Gastrocnemius medialis (tissue), 4 donors: ENCODE results near the gene TLR6.

Experiments
- POLR2A ChIP-seq, 2 donors: fragments of 450-650 bp; IDR thresholded peaks; one replicate each; pipeline ENCODE4 v1.6.1; 2017; ENCODE audit warnings: antibody characterized with exemption in 2 of 2, mild to moderate bottlenecking in 2 of 2, moderate library complexity in 2 of 2
- TF ChIP-seq, protein P1 (sequence below), 5 experiments: fragments of 450-650 bp in 3 of 5; fragments of 200-600 bp in 2 of 5; sonication (generic) in 2 of 5; IDR thresholded peaks in 4 of 5; conservative IDR thresholded peaks in 1 of 5; 1 replicate in 4 of 5; 2 replicates in 1 of 5; pipeline ENCODE4 v1.5.1; 2016 to 2019; ENCODE audit warnings: antibody characterized with exemption in 5 of 5, mild to moderate bottlenecking in 3 of 5, moderate library complexity in 3 of 5

DNA sequence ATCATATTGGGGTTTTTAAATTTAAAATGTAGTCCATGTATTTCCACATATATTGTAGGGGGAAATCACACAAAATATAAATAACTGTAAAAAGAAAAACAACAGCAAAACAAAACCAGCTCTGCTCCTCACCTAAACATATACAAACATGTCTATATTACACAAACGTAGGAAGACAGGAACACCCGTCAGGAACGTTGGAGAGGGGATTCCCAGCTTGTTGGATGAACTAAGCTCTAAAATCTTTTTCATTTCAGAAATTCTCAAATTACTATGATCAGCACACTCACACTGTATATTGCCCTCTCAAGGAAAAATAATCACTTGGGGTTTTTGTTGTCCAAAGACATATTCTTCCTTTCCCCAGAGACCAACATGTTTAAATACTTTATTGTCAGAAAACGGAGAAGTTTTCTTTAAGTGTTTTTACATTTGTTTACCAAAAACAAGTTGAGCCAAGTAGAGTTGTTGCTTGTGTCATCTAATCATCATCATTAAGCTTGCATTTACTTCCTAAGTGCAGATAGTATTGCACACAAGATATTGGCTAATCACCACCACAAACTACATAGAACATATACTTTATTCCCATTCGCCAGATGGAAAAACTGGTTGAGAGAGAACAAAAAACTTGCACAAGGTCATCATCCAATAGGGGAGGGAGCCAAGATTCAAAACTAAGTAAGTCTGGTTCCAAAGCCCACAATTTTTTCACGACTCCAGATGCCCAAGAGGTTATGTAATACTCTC lies 71.4 kb downstream of the TLR6 start:
- no peak for TF ChIP-seq POLR2A (IDR thresholded peaks at IDR 0.05)
- TF ChIP-seq, protein P1, sequence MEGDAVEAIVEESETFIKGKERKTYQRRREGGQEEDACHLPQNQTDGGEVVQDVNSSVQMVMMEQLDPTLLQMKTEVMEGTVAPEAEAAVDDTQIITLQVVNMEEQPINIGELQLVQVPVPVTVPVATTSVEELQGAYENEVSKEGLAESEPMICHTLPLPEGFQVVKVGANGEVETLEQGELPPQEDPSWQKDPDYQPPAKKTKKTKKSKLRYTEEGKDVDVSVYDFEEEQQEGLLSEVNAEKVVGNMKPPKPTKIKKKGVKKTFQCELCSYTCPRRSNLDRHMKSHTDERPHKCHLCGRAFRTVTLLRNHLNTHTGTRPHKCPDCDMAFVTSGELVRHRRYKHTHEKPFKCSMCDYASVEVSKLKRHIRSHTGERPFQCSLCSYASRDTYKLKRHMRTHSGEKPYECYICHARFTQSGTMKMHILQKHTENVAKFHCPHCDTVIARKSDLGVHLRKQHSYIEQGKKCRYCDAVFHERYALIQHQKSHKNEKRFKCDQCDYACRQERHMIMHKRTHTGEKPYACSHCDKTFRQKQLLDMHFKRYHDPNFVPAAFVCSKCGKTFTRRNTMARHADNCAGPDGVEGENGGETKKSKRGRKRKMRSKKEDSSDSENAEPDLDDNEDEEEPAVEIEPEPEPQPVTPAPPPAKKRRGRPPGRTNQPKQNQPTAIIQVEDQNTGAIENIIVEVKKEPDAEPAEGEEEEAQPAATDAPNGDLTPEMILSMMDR (IDR thresholded peaks at IDR 0.05 in 4 of 5, conservative IDR thresholded peaks at IDR 0.05 in 1 of 5) = no peak
